SU-DHL-6 (cell line): ENCODE data around the gene CCDC180.

ENCODE experiments used
- H2AFZ ChIP-seq: fragments of 200-600 bp; sonication (generic); 2 replicates; pipeline ENCODE4 v1.6.1; 2014; ENCODE audit warnings: low read depth, mild to moderate bottlenecking, moderate library complexity, mixed read lengths, antibody characterized with exemption, low read length; ENCODE audit not compliant: severe bottlenecking
- H3F3A ChIP-seq: fragments of 200-600 bp; shearing (Covaris generic); 2 replicates; pipeline ENCODE4 v1.6.0; 2016; ENCODE audit warnings: antibody characterized with exemption, mild to moderate bottlenecking; ENCODE audit not compliant: insufficient read depth
- H3K27ac ChIP-seq: fragments of 200-600 bp; sonication (generic); 2 replicates; pipeline ENCODE4 v1.5.1; 2016; ENCODE audit warnings: low read depth, mild to moderate bottlenecking, low read length, moderate library complexity, mixed read lengths
- H3K27me3 ChIP-seq: fragments of 200-600 bp; sonication (generic), shearing (Covaris generic); 2 replicates; pipeline ENCODE4 v1.6.0; 2014; ENCODE audit warnings: mild to moderate bottlenecking, low read length
- H3K36me3 ChIP-seq: fragments of 200-600 bp; sonication (generic); 2 replicates; pipeline ENCODE4 v1.6.1; 2014; ENCODE audit warnings: mild to moderate bottlenecking, low read length, mixed read lengths
- H3K4me2 ChIP-seq: fragments of 300-600, 200-600 bp; shearing (Covaris generic), sonication (generic); 2 replicates; pipeline ENCODE4 v1.6.0; 2014; ENCODE audit warnings: low read length, low read depth, mild to moderate bottlenecking; ENCODE audit not compliant: poor library complexity, severe bottlenecking
- H3K4me3 ChIP-seq: fragments of 200-600 bp; sonication (generic); 2 replicates; pipeline ENCODE4 v1.5.1; 2014; ENCODE audit warnings: antibody characterized with exemption, low read length, mild to moderate bottlenecking, mixed read lengths; ENCODE audit not compliant: insufficient read depth, poor library complexity, severe bottlenecking
- H3K79me2 ChIP-seq: fragments of 200-600 bp; sonication (generic); 2 replicates; pipeline ENCODE4 v1.6.1; 2014; ENCODE audit warnings: mild to moderate bottlenecking, low read length, moderate library complexity; ENCODE audit not compliant: insufficient read depth
- H3K9ac ChIP-seq: fragments of 200-600 bp; sonication (generic); 2 replicates; pipeline ENCODE4 v1.7.0; 2014; ENCODE audit warnings: mild to moderate bottlenecking, low read length
- H3K9me2 ChIP-seq: fragments of 200-600 bp; sonication (generic); replicated peaks from 2 replicates; pipeline ENCODE4 v1.6.1; 2014; ENCODE audit warnings: low read length; ENCODE audit not compliant: insufficient read depth
- H3K9me3 ChIP-seq: fragments of 200-600 bp; sonication (generic); 2 replicates; pipeline ENCODE4 v1.6.1; 2014; ENCODE audit warnings: low read length, mixed read lengths; ENCODE audit not compliant: insufficient read depth
- H4K20me1 ChIP-seq: fragments of 200-600 bp; sonication (generic); 2 replicates; pipeline ENCODE4 v1.6.1; 2014; ENCODE audit warnings: low read depth, mild to moderate bottlenecking, antibody characterized with exemption, low read length, moderate library complexity, mixed read lengths
- CTCF ChIP-seq: fragments of 200-600 bp; sonication (generic); IDR thresholded peaks from one replicate; pipeline ENCODE4 v1.5.1; 2017; ENCODE audit warnings: antibody characterized with exemption, mild to moderate bottlenecking, low read length, moderate library complexity; ENCODE audit not compliant: insufficient read depth, poor library complexity, severe bottlenecking
- EZH2phosphoT487 ChIP-seq: fragments of 200-600 bp; sonication (generic), shearing (Covaris generic); conservative IDR thresholded peaks from 2 replicates; pipeline ENCODE4 v1.6.1; 2018; ENCODE audit warnings: mild to moderate bottlenecking, antibody characterized with exemption, low read length, moderate library complexity, mixed read lengths

CCDC180 gene

GRCh38 chr9:97311798-97312500, 4.5 kb downstream of the CCDC180 start:
- Histone ChIP-seq H3K9me2 (no peaks in the 10 kb centered on the region), H3F3A (no peaks in the 10 kb centered on the region)

GRCh38 chr9:97312556-97312955, 5.1 kb downstream of the CCDC180 start:
- Histone ChIP-seq H2AFZ (no peak overlapping the region), H3K27ac (no peak overlapping the region), H3K9me3 (no peaks in the 10 kb centered on the region), H3F3A (no peaks in the 10 kb centered on the region), H3K9me2 (no peaks in the 10 kb centered on the region), H3K79me2 (no peaks in the 10 kb centered on the region), H3K9ac (no peak overlapping the region), H3K36me3 (no peaks in the 10 kb centered on the region), H3K4me3 (no peak overlapping the region), H3K27me3 (no peaks in the 10 kb centered on the region), H3K4me2 (no peak overlapping the region), H4K20me1 (no peaks in the 10 kb centered on the region)
- TF ChIP-seq CTCF (no peak), EZH2phosphoT487 (no peak)

More at GRCh38 chr9:97311798-97312500, 4.5 kb downstream of the CCDC180 start:
- no peak overlapping the region for H2AFZ ChIP-seq
- H3K9ac ChIP-seq, result no peak overlapping the region
- H3K27ac ChIP-seq, result no peak overlapping the region
- no peak overlapping the region for H3K4me2 ChIP-seq
- H3K9me3 ChIP-seq, result no peaks in the 10 kb centered on the region
- H3K36me3 ChIP-seq, result no peaks in the 10 kb centered on the region
- no peaks in the 10 kb centered on the region for H4K20me1 ChIP-seq
- H3K4me3 ChIP-seq, result no peak overlapping the region
- no peaks in the 10 kb centered on the region for H3K27me3 ChIP-seq
- no peaks in the 10 kb centered on the region for H3K79me2 ChIP-seq
- TF ChIP-seq CTCF, result no peak
- TF ChIP-seq EZH2phosphoT487, result no peak

- TF ChIP-seq CTCF (no peak), EZH2phosphoT487 (no peak)
- H4K20me1 ChIP-seq, result no peaks in the 10 kb centered on the region
- no peaks in the 10 kb centered on the region for H3K79me2 ChIP-seq
- H3K9ac ChIP-seq, result no peak overlapping the region
- no peaks in the 10 kb centered on the region for H3K9me2 ChIP-seq
- no peak overlapping the region for H3K27ac ChIP-seq
- no peaks in the 10 kb centered on the region for H3K27me3 ChIP-seq
- H3K9me3 ChIP-seq, result no peaks in the 10 kb centered on the region
- no peak overlapping the region for H2AFZ ChIP-seq
- H3K4me2 ChIP-seq, result no peak overlapping the region
- H3K4me3 ChIP-seq, result no peak overlapping the region
- H3F3A ChIP-seq, result no peaks in the 10 kb centered on the region
- no peaks in the 10 kb centered on the region for H3K36me3 ChIP-seq
Observed at GRCh38 chr9:97313243-97313642, 5.8 kb downstream of the CCDC180 start.
